ENCODE results near the gene MAGEA6.

MAGEA6 gene

GRCh38 chrX:152733261-152733975, 36.1 kb downstream of the MAGEA6 start, which contains the start of the genes CSAG1 and MAGEA12:
CSAG1 (minus strand) TSS chrX:152733721; CDS start chrX:152732460, 1,261 bp downstream.
MAGEA12 (plus strand) TSS chrX:152733757; CDS start chrX:152736162, 2,405 bp downstream.
- DNase-seq = no peak

GRCh38 chrX:152725409-152725808, 44.1 kb downstream of the MAGEA6 start:
- no peak for DNase-seq

Data from NCI-H1092 treated with DMSO at 0.1 percent for 48 hours (cell line).